Measurements from ENCODE around the gene ABCF3. TPM values are rescaled to one million over a fixed set of nuclear protein-coding genes. Genes with fewer than 3 reads are reported as not detected.

ABCF3 gene
- total and polyA plus RNA-seq, 2 of the 13 experiments (the other 11 are each of a cell fraction or from before 2014, with no cell fraction given) = 38.8 to 46.5 TPM

GRCh38 chr3:184241447-184242296 is 55.7 kb downstream of the ABCF3 start (continued):
- TF ChIP-seq SALL2 (CRISPR knock-in tag; IDR thresholded peaks at IDR 0.05) = peak; percentile 99
- TF ChIP-seq POLR2G (IDR thresholded peaks at IDR 0.05; ENCODE audit: low read depth, low read length) = peak; percentile 71; the same call in 1 of the 2 replicates
- peak; percentile 60; the same call in 1 of the 2 replicates for TF ChIP-seq ZNF280B (CRISPR knock-in tag; IDR thresholded peaks at IDR 0.05; ENCODE audit: borderline replicate concordance)
- 0 out of 2 replicates have a peak, but pooled peaks have one; percentile 46 for TF ChIP-seq ZNF816 (CRISPR knock-in tag; IDR thresholded peaks at IDR 0.05; ENCODE audit: borderline replicate concordance)
- peak; percentile 95; the same call in 1 of the 2 replicates for TF ChIP-seq MTF2 (CRISPR knock-in tag; IDR thresholded peaks at IDR 0.05; ENCODE audit: borderline replicate concordance)
- TF ChIP-seq ZNF660 (CRISPR knock-in tag; IDR thresholded peaks at IDR 0.05; ENCODE audit: borderline replicate concordance, low read depth) = no peak
- TF ChIP-seq SIX4 (CRISPR knock-in tag; IDR thresholded peaks at IDR 0.05) = peak; percentile 43; the same call in 1 of the 2 replicates
- peak; percentile 84; the same call in 1 of the 2 replicates for TF ChIP-seq ZFP82 (CRISPR knock-in tag; IDR thresholded peaks at IDR 0.05; ENCODE audit: borderline replicate concordance)
- peak; percentile 60; the same call in 1 of the 2 replicates for TF ChIP-seq PHF20 (CRISPR knock-in tag; IDR thresholded peaks at IDR 0.05)
- TF ChIP-seq MXD3 (CRISPR knock-in tag; IDR thresholded peaks at IDR 0.05) = peak; percentile 27; the same call in 1 of the 2 replicates
- peak; percentile 93; the same call in 1 of the 2 replicates for TF ChIP-seq ZFP37 (CRISPR knock-in tag; IDR thresholded peaks at IDR 0.05; ENCODE audit: borderline replicate concordance)
- TF ChIP-seq RFX3 (CRISPR knock-in tag; IDR thresholded peaks at IDR 0.05) = no peak
- TF ChIP-seq ZNF407 (CRISPR knock-in tag; IDR thresholded peaks at IDR 0.05; ENCODE audit: not compliant biosample characterization) = peak; percentile 66
- no peak for TF ChIP-seq ZNF136 (CRISPR knock-in tag; IDR thresholded peaks at IDR 0.05; ENCODE audit: low read depth)
- peak; percentile 76; the same call in 1 of the 2 replicates for TF ChIP-seq BRF2 (CRISPR knock-in tag; IDR thresholded peaks at IDR 0.05)

All from HepG2 (cell line).